ENCODE results near the gene PLAC8L1.

Gene PLAC8L1

GRCh38 chr5:146079695-146080373 is 25.5 kb downstream of the PLAC8L1 start:
- no peak for DNase-seq (ENCODE audit: low read depth, low spot score)

GRCh38 chr5:146078566-146078965 is 26.8 kb downstream of the PLAC8L1 start:
- DNase-seq (ENCODE audit: low read depth, low spot score), result peak; percentile 34

GRCh38 chr5:146076455-146076854 is 28.9 kb downstream of the PLAC8L1 start:
- DNase-seq (ENCODE audit: low read depth, low spot score), result peak; percentile 17

GRCh38 chr5:146076028-146076427 is 29.3 kb downstream of the PLAC8L1 start:
- no peak for DNase-seq (ENCODE audit: low read depth, low spot score)

- DNase-seq (ENCODE audit: low read depth, low spot score), result peak; percentile 47
Observed at GRCh38 chr5:146073239-146073900, 32.0 kb downstream of the PLAC8L1 start.

GRCh38 chr5:146072595-146072994 is 32.8 kb downstream of the PLAC8L1 start:
- DNase-seq (ENCODE audit: low read depth, low spot score), result peak; percentile 15

GRCh38 chr5:146071171-146071570 is 34.2 kb downstream of the PLAC8L1 start:
- DNase-seq (ENCODE audit: low read depth, low spot score), result no peak

- no peak for DNase-seq (ENCODE audit: low read depth, low spot score)
Observed at GRCh38 chr5:146070746-146071145, 34.6 kb downstream of the PLAC8L1 start.

GRCh38 chr5:146069780-146070099 is 35.6 kb downstream of the PLAC8L1 start:
- DNase-seq (ENCODE audit: low read depth, low spot score), result no peak

GRCh38 chr5:146068977-146069779 is 36.2 kb downstream of the PLAC8L1 start:
- no peak for DNase-seq (ENCODE audit: low read depth, low spot score)

GRCh38 chr5:146068206-146068605 is 37.2 kb downstream of the PLAC8L1 start:
- no peak for DNase-seq (ENCODE audit: low read depth, low spot score)

GRCh38 chr5:146066968-146067367 is 38.4 kb downstream of the PLAC8L1 start:
- DNase-seq (ENCODE audit: low read depth, low spot score), result no peak

- no peak for DNase-seq (ENCODE audit: low read depth, low spot score)
Observed at GRCh38 chr5:146060221-146060585, 45.2 kb downstream of the PLAC8L1 start.

- no peak for DNase-seq (ENCODE audit: low read depth, low spot score)
Observed at GRCh38 chr5:146059460-146060220, 45.7 kb downstream of the PLAC8L1 start.

- DNase-seq (ENCODE audit: low read depth, low spot score), result no peak
Observed at GRCh38 chr5:146055432-146055831, 49.9 kb downstream of the PLAC8L1 start.

- no peak for DNase-seq (ENCODE audit: low read depth, low spot score)
Observed at GRCh38 chr5:146052780-146053179, 52.6 kb downstream of the PLAC8L1 start.

GRCh38 chr5:146051678-146052077 is 53.7 kb downstream of the PLAC8L1 start:
- DNase-seq (ENCODE audit: low read depth, low spot score), result no peak

- no peak for DNase-seq (ENCODE audit: low read depth, low spot score)
Observed at GRCh38 chr5:146050086-146050485, 55.3 kb downstream of the PLAC8L1 start.

- DNase-seq (ENCODE audit: low read depth, low spot score), result no peak
Observed at GRCh38 chr5:146049704-146050026, 55.7 kb downstream of the PLAC8L1 start.

- DNase-seq (ENCODE audit: low read depth, low spot score), result peak; percentile 63
Observed at GRCh38 chr5:146048994-146049703, 56.2 kb downstream of the PLAC8L1 start.

GRCh38 chr5:146047396-146047795 is 58.0 kb downstream of the PLAC8L1 start:
- DNase-seq (ENCODE audit: low read depth, low spot score), result no peak

- no peak for DNase-seq (ENCODE audit: low read depth, low spot score)
Observed at GRCh38 chr5:146043722-146044121, 61.7 kb downstream of the PLAC8L1 start.

Measured in ELF-1 (cell line).